Activated gamma-delta T cell treated with anti-CD3 and anti-CD28 coated beads, Interleukin-2, amount 50 U/mL, for 16 hours (primary cell): Measurements from ENCODE around the gene TNK2.
"Not testable (repeated sequence)": the region's sequence is repeated elsewhere in the genome, so short reads cannot be mapped to it uniquely, and the experiment has no call there.

ENCODE experiments used
- DNase-seq: peaks from one replicate; pipeline ENCODE4 v3.0.0-alpha.2; 2020; ENCODE audit warnings: low read depth

The TNK2 gene

DNA sequence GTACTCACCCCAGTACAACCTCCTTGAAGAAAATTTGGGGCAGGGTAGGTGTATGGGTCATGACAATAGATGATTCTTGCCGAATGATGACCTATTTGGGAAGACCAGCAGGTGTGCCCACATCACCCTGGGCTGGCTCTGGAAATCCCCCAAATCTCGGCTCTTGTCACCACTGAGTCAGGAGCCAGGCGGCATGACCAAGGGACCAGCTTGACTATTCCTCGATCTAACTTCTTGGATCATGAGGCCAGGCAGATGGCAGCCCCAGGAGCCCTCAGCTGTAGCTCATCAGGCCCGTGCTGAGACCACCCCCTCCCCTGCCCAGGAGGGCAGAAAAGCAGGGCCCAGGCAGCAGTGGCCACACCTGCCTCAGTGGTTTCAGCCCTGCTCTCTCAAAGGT, 87.5 kb downstream of the TNK2 start:
- DNase-seq = no peak

DNA sequence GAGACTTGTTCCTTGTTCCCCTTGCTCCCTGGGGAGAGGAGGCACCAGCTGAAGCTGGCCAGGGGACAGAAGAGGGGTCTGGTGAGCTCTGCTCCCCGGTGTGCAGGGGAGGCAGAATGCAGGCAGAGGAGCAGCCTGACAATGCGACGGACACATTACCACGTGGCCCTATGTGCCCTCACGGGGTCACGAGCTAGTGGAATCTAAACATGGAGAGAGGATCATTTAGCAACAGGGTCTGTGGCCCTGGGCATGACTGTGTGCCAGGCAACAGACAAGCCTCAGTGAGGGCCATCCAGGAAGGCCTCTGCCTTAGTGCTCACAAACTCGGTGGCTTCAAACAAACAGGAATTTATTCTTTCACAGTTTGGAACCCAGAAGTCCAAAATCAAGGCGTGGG, 88.2 kb downstream of the TNK2 start:
- DNase-seq = no peak

DNA sequence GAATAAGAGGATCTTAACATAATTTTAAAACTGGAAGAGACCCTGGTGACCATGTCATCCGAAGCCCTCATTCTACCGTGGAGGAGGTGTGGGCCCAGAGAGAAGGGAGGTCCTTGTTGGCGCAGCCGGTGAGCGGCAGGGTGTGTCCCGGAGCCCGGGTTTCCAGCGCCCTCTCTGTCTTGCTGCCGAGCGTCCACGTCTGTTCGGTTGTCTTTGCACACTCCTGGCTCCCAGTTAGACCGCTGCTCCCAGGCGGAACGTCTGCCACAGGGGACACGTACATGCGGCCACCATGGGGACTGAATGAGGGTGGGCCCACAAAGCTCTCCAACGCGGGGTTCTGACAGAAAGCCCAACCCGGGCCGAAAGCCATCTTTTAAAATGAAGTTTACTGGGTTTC, 90.0 kb downstream of the TNK2 start:
- DNase-seq = no peak

DNA sequence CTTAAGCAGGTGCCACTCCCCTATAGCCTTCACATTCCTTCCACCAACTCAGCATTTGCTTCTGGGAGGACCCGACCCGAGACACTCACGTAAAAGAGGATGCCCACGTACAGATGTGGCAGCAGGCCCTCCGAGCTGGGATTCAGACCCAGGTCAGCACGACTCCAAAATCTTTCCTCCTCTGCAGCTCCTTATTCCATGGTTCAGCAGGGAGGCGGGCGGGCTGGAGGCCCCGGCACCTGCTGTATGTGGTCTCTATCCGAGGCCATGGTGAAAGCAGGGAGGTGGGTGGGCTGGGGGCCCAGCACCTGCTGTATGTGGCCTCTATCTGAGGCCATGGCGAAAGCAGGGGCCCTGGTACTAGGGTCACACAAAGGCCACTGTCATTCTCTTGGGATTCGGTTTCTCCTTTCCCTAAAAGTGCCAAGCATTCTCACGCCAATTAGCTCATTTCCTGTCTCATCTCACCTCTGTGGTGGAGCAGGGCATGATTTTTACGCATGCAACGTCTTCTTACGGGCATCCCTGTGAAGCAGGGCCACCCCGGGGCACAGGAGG, 90.7 kb downstream of the TNK2 start:
- no peak for DNase-seq

DNA sequence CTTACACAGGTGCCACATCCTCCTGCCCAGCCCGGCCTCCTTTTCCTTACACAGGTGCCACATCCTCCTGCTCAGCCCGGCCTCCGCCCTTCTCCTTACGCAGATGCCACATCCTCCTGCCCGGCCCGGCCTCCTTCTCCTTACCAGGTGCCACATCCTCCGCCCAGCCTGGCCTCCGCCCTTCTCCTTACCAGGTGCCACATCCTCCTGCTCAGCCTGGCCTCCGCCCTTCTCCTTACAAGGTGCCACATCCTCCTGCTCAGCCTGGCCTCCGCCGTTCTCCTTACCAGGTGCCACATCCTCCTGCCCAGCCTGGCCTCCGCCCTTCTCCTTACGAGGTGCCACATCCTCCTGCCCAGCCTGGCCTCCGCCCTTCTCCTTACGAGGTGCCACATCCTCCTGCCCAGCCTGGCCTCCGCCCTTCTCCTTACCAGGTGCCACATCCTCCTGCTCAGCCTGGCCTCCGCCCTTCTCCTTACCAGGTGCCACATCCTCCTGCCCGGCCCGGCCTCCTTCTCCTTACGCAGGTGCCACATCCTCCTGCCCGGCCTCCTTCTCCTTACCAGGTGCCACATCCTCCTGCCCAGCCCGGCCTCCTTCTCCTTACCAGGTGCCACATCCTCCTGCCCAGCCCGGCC, 92.0 kb downstream of the TNK2 start:
- DNase-seq = not testable (repeated sequence)

DNA sequence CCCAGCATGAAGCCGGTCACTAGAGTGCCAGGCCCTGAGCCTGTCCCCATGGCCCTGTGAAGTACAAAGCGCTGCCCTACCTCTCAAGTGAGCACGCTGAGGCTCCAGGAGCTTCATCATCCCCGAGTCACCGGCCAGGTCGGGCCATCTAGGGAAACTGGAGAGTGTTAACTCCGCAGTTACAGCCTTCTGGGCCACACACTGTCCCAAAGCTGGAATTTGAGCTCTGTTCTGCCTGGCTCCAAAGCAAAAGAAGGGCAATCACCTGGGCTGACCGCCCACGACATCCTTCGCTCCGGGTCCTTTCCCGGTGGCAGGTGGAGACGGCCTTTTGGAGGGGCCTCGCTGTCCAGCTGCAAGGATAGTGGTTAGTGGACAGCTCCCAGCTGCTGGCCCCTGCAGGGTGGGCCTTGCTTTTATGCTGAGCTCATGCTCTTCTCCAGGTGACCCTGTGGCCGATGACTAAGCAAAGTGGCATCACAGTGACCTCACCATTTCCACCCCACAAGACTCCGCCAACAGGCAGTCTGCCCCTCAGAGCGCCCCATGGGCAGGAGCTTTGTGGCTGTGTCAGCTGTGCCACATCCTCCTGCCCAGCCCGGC, 93.1 kb downstream of the TNK2 start:
- DNase-seq = no peak

DNA sequence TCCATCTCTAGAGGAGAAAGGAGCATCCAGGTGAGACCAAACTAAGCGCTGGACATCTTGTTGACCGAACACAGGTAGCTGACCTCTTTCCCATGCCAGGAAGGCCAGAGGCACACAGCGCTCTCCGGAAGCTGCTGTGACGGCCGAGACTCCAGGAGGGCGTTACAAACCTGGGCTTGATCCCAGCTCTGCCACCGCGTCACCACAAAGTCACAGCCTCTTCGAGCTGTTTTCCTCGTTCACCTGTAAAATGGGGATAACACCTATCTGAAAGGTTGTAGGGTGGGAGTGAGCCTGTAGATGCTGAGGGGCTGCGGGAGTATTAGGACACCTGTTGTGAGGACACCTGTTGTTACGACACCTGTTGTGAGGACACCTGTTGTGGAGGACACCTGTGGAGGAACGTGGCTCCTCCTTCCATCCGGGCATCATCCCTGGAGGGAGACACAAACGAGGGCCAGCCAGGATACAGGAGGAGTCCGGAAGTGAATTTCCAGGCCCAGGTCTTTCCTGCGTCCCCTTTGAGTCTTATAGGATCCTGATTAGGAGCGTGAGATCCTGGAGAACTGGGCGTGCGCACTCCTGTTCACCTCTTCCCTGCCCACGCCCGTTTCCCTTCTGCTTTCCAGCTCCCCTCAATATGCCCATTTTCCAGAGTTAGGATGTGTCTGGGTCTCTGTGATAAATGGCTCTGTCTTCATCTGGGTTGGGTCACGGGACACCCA, 94.3 kb downstream of the TNK2 start:
- no peak for DNase-seq
